Osteoblast (primary cell): ENCODE data around the gene PTPN3. TPM values are rescaled to one million over a fixed set of nuclear protein-coding genes. Genes with fewer than 3 reads are reported as not detected.

Experiments
- DNase-seq: peaks from one replicate; pipeline ENCODE4 v3.0.0; 2011; ENCODE audit warnings: low spot score, mixed read lengths; ENCODE audit not compliant: insufficient read length; ENCODE audit errors: missing footprints
- H2AFZ ChIP-seq: 2 replicates; pipeline ENCODE4 v1.6.0; 2011; ENCODE audit warnings: mild to moderate bottlenecking, low read length
- H3K27ac ChIP-seq: 2 replicates; pipeline ENCODE4 v1.5.1; 2011; ENCODE audit warnings: mild to moderate bottlenecking, low read depth, low read length, moderate library complexity
- H3K27me3 ChIP-seq: 2 replicates; pipeline ENCODE4 v1.6.0; 2012; ENCODE audit warnings: mild to moderate bottlenecking, control low read depth, inconsistent platforms, low read length, moderate library complexity; ENCODE audit not compliant: insufficient read depth
- H3K36me3 ChIP-seq: 2 replicates; pipeline ENCODE4 v1.5.1; 2011; ENCODE audit warnings: mild to moderate bottlenecking, low read length, control low read depth, moderate library complexity; ENCODE audit not compliant: insufficient read depth
- H3K4me1 ChIP-seq: 2 replicates; pipeline ENCODE4 v1.5.1; 2011; ENCODE audit warnings: mild to moderate bottlenecking, low read length, control low read depth, moderate library complexity; ENCODE audit not compliant: insufficient read depth
- H3K4me2 ChIP-seq: 2 replicates; pipeline ENCODE4 v1.6.0; 2011; ENCODE audit warnings: mild to moderate bottlenecking, low read length; ENCODE audit not compliant: insufficient read depth
- H3K4me3 ChIP-seq: fragments of 200-600 bp; sonication (generic); 3 replicates; pipeline ENCODE4 v1.5.1; 2012; ENCODE audit warnings: mild to moderate bottlenecking, low read length, inconsistent platforms; ENCODE audit not compliant: insufficient read depth
- H3K79me2 ChIP-seq: 2 replicates; pipeline ENCODE4 v1.6.0; 2012; ENCODE audit warnings: mild to moderate bottlenecking, low read length, control low read depth, inconsistent platforms; ENCODE audit not compliant: insufficient read depth
- H3K9me3 ChIP-seq: 2 replicates; pipeline ENCODE4 v1.5.1; 2011; ENCODE audit warnings: low read depth, low read length, control low read depth
- H4K20me1 ChIP-seq: 2 replicates; pipeline ENCODE4 v1.6.0; 2012; ENCODE audit warnings: mild to moderate bottlenecking, low read length, control low read depth; ENCODE audit not compliant: insufficient read depth
- CTCF ChIP-seq: IDR thresholded peaks from 2 replicates; pipeline ENCODE4 v1.5.1; 2011; ENCODE audit warnings: mild to moderate bottlenecking, low read depth, low read length, moderate library complexity; ENCODE audit errors: extremely low read depth
- total RNA-seq: library from RNA; depleted of rRNA; stranded (reverse); fragments of >200 nt; gene quantifications from 2 replicates; pipeline ENCODE4 v1.2.3, GENCODE V29; 2012

The PTPN3 gene
- total RNA-seq, 1 donor, result 2.9 TPM

DNA sequence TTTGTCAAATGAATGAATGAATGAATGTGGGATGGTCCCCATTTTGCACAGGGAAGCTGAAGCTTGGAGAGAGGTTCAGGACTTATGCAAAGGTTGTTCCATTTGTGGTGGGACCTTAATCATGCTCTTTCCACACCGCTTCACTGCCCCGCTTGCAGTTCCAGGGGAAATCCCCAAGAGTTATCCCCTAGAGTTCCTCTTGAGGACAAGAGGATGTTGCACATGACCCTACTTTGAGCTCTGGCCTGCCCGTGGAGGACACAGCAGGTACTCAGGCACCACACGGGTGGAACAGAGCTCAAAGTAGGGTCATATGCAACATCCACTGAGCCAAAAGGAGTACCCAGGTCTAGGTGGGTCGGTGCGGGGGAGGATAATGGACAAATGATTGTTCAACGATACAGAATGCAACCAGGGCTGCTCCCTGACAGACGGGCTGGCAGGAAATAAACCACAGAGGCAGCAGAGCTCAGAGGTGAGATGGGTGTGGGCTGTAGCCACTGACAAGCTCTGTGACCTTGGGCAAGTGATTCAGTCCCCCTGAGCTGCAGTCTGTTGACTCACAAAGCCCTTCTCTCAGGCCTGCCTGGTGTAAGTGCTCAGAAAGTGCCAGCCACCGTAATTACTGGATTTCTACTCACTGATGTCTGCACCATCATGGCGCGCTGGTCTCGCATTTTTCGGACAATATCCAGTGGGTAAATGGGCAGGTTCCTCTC, 116.9 kb downstream of the PTPN3 start:
- H3K4me1 ChIP-seq, result peaks cover 7% of the 10 kb centered on the region
- H3K79me2 ChIP-seq, result no peaks in the 10 kb centered on the region
- no peaks in the 10 kb centered on the region for H3K36me3 ChIP-seq
- H3K4me3 ChIP-seq, result no peak overlapping the region
- H3K27ac ChIP-seq, result no peak overlapping the region
- TF ChIP-seq CTCF, result no peak
- H3K9me3 ChIP-seq, result no peaks in the 10 kb centered on the region
- DNase-seq, result no peak
- no peak overlapping the region for H2AFZ ChIP-seq
- H4K20me1 ChIP-seq, result no peaks in the 10 kb centered on the region
- no peak overlapping the region for H3K4me2 ChIP-seq
- no peaks in the 10 kb centered on the region for H3K27me3 ChIP-seq

DNA sequence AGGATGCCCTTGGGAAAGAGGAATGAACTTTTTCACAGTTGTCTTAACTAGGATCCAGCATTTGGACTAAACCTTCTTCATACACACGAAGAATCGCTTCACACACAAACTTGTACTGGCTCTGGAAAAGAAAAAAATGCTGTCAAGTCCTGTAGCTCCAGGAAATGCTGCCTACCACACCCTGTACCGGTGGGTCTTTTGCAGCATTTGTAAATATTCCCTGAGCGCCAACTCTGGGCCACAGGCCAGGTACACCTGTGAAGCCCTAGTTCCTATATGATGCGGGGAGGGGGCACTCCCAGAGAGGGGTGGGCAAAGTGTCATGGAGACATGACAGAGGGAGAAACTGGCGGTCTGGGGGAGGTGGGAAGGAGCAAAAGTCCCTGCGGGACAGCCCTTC, 118.6 kb downstream of the PTPN3 start:
- H3K4me3 ChIP-seq, result no peak overlapping the region
- H3K36me3 ChIP-seq, result no peaks in the 10 kb centered on the region
- no peak for DNase-seq
- no peak for TF ChIP-seq CTCF
- no peak overlapping the region for H2AFZ ChIP-seq
- H3K79me2 ChIP-seq, result no peaks in the 10 kb centered on the region
- no peak overlapping the region for H3K27ac ChIP-seq
- no peaks in the 10 kb centered on the region for H3K9me3 ChIP-seq
- no peaks in the 10 kb centered on the region for H3K27me3 ChIP-seq
- H4K20me1 ChIP-seq, result no peaks in the 10 kb centered on the region
- H3K4me2 ChIP-seq, result no peak overlapping the region
- H3K4me1 ChIP-seq, result peaks cover 7% of the 10 kb centered on the region

- no peaks in the 10 kb centered on the region for H3K79me2 ChIP-seq
- H3K4me1 ChIP-seq, result peaks cover 7% of the 10 kb centered on the region
- no peak overlapping the region for H3K4me2 ChIP-seq
- no peaks in the 10 kb centered on the region for H3K27me3 ChIP-seq
- H4K20me1 ChIP-seq, result no peaks in the 10 kb centered on the region
- H3K9me3 ChIP-seq, result no peaks in the 10 kb centered on the region
- TF ChIP-seq CTCF, result no peak
- DNase-seq, result no peak
- H2AFZ ChIP-seq, result no peak overlapping the region
- no peak overlapping the region for H3K4me3 ChIP-seq
- H3K27ac ChIP-seq, result no peak overlapping the region
- H3K36me3 ChIP-seq, result no peaks in the 10 kb centered on the region
Measured at GRCh38 chr9:109378316-109378715, 119.8 kb downstream of the PTPN3 start.

DNA sequence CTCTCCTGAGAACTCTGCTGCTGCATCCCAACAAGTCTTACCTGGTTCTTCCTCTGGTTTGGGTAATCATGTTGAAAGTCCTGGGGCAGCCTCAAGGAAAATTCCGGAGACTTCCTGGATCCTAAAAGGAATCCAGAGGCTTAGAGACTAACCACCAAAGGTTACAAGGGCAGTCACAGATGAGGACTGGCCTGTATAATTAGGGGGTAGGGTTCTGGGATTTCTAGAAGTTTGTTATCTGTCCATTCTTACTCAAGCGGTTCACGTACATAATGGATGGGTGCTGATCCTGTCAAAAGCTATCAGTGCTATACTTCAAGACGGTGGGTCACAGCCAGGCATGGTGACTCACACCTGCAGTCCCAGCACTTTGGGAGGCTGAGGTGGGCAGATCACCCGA, 125.9 kb downstream of the PTPN3 start:
- no peaks in the 10 kb centered on the region for H3K4me1 ChIP-seq
- H2AFZ ChIP-seq, result no peak overlapping the region
- no peaks in the 10 kb centered on the region for H4K20me1 ChIP-seq
- no peak overlapping the region for H3K4me2 ChIP-seq
- no peaks in the 10 kb centered on the region for H3K36me3 ChIP-seq
- DNase-seq, result no peak
- no peak overlapping the region for H3K4me3 ChIP-seq
- no peaks in the 10 kb centered on the region for H3K9me3 ChIP-seq
- H3K27ac ChIP-seq, result no peak overlapping the region
- peaks cover 16% of the 10 kb centered on the region for H3K27me3 ChIP-seq
- H3K79me2 ChIP-seq, result no peaks in the 10 kb centered on the region
- TF ChIP-seq CTCF, result no peak
